Activated CD4-positive, CD25-positive, alpha-beta regulatory T cell treated with anti-CD3 and anti-CD28 coated beads, Interleukin-2, amount 50 U/mL, for 24 hours (primary cell): ENCODE measurements around the gene GDF3.

Source experiments
- ATAC-seq, 2 donors: fragments of 150-1000 bp; cut with Tn5 transposase; one replicate each; pipeline ENCODE4 v1.10.0; 2021; ENCODE audit warnings: mild to moderate bottlenecking in 1 of 2, moderate library complexity in 1 of 2

Gene GDF3

GRCh38 chr12:7666595-7666994, 29.0 kb downstream of the GDF3 start:
- ATAC-seq = no peak

DNA sequence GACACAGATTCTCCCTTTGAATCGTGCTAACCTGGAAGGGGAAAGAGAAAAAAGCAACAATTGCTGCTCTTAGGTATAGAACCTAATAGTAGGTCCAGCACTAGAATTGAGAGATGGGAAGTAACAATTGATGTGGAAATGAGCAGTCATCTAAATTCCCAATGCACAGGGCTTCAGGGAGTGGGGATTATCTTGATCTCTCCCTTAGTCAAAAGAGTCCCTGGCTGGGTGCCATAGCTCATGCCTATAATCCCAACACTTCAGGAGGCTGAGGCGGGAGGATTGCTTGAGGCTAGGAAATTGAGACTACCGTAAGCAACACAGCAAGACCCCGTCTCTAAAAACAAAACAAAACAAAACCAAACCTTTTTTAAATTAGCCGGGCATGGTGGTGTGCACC, 33.8 kb downstream of the GDF3 start:
- ATAC-seq = no peak

DNA sequence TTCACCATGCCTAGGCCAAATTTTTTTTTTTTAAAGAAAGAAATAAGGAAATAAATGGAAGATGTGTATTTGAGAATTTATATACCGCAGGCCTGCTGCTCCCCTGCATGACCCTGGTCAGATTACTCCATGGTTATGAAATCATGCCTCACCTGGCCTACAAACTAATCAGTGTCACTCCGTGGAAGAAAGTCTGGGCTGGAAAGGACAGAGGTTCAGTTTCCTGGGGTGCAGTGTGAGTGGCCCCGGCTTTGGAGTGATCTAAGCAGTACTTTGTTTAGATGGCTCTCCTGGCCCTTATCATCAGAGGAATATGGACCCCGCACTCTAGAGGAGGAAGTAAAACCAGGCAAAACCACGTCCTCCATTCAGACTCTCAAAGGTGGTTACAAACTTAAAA, 39.5 kb downstream of the GDF3 start:
- no peak for ATAC-seq

DNA sequence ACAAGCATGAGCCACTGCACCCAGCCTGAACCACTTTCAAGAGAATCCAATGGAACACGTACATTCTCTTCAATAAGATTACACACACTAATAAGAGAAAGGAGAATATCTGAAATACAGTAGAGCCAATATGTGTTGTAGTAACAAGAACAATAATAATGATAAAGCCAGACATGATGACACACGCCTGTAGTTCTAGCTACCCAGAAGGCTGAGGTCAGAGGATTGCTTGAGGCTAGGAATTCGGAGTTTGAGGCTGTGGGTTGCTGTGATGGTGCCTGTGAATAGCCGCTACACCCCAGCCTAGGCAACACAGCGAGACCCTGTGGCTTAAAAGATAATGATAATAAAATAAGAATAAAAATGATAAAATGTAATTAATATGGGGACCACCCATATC, 45.5 kb downstream of the GDF3 start:
- no peak for ATAC-seq

DNA sequence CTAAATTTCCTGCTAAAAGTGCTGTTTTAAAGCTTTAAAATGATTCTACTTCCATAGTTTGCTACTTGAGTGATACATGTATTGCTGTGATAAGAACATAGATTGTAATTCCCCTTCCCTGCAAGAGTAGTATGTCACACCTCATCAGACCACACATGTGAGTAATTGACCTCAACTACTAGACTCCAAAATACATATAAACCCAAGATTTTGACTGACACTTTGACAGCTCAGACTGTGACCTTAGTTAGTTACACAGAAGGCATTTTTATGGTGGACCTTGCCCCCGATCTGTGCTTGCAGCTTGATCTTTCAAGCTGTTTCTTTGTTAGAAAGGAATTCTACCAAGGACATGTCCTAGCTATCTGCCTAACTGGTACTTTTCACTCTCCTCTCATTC, 48.5 kb downstream of the GDF3 start:
- ATAC-seq = peak; percentile 70 to 79

GRCh38 chr12:7646178-7646475, 49.4 kb downstream of the GDF3 start:
- ATAC-seq = no peak

DNA sequence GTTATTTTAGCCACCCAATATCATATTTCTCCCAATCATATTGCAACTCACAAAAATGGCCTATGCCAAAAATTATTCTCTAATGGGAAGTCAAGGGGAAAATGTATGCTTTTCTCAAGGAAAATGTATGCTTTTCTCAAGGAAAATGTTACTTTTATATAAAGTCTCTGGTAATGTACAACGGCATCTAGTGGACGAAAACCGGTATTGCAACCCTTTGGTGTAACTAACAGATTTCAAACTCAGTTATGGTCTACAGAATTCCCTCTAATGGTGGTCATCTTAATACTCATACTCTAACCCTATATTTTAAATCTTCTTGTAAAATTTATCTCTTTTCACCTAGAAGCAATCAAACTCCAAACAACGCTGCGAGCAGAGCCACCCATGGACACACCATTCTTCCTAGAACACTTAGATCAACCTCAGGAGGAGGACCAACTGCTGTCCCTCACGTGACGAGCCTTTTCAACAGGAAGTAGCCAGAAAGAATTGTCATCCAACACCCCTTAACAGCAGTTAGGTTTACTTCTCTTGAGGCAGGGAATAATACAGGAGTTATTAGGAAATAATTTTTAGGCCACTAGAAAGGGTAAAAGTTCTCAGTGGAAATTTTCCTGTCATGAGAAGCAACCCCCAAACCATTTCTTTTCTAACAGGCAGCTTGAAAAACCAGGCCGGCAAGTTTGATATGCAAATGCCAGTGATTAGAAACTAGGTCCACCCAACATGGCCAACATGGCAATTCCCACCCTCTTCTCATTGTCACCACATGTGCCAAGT, 50.0 kb downstream of the GDF3 start:
- no peak for ATAC-seq

DNA sequence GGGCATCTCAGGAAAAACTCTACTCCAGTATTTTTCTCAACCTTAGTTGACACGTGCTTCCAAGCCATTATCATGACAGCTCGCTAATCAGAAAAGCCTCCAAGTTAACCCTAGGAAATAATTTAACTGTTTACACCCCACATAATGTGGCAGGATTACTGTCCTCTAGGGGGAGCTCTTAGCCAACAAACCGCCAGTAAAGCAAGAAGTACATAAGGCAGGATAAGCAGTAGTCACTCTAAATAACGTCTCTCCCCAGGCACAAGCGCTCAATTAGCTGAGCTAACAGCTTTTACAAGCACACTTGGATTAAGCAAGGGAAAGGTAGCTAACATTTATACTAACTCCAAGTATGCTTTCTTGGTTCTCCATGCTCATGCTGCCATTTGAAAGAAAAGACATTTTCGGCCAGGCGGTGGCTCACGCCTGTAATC, 52.7 kb downstream of the GDF3 start:
- no peak for ATAC-seq

DNA sequence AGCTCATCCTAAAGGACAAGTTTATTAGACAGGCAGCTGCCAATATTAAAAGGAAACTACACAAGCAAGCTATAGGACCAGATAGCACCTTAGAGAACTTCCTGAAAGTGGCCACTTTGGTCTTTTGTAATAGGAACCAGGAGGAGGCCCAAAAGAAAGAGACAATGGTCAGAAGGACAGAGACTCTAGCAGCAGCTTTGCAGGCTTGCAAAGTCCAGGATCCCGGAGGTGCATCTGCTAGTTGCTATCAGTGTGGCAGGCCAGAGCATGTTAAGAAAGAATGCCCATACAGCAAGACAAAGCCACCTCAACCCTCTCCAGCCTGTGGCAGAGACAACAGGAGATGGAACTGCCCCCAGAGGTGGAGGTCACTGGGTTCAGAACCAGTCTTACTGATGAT, 53.3 kb downstream of the GDF3 start:
- no peak for ATAC-seq

DNA sequence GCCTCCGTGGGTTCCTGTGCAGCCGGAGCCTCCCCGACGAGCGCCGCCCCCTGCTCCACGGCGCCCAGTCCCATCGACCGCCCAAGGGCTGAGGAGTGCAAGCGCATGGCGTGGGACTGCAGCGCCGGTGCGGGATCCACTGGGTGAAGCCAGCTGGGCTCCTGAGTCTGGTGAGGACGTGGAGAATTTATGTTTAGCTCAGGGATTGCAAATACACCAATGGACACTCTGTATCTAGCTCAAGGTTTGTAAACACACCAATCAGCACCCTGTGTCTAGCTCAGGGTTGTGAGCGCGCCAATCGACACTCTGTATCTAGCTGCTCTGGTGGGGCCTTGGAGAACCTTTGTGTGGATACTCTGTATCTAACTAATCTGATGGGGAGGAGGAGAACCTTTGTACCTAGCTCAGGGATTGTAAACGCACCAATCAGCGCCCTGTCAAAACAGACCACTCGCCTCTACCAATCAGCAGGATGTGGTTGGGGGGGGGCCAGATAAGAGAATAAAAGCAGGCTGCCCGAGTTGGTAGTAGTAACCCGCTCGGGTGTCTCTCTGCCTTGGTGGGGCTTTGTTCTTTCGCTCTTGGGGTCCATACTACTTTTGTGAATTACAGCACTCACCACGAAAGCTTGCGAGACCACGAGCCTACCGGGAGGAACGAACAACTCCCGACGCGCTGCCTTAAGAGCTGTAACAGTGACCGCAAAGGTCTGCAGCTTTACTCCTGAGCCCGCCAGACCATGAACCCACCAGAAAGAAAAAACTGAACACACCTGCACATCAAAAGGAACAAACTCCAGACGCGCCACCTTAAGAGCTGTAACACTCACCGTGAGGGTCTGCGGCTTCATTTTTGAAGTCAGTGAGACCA, 55.2 kb downstream of the GDF3 start:
- peak; percentile 22 to 36 for ATAC-seq
